ENCODE data around the gene KANSL2.
"Not testable (repeated sequence)": the region's sequence is repeated elsewhere in the genome, so short reads cannot be mapped to it uniquely, and the experiment has no call there.

The KANSL2 gene

DNA sequence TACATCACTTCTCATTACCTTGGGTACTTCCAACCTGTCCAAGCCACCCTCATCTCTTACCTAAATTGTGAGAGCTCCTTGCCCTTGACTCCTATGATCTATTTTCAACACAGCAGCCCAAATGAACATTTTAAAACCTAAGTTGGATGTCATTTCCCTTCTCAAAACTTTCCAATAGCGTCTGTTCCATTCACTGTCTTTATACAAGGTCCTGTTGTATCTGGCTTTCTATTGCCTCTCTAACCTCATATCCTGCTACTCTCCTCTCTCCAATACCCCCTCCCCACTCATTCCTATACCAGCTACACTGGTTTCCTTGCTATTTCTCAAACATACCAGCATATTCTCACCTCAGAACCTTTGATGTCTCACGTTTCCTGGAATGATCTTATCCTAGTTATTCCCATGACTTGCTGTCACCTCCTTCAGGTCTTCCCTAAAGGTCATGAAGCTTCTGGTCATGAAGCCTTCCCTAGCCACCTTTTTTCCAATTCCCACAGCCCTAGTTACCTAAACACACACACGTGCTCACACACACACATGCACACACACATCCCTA, 4.1 kb upstream of the KANSL2 start:
- DNase-seq (ENCODE audit: low read depth in 2 of 2), result no peak

DNA sequence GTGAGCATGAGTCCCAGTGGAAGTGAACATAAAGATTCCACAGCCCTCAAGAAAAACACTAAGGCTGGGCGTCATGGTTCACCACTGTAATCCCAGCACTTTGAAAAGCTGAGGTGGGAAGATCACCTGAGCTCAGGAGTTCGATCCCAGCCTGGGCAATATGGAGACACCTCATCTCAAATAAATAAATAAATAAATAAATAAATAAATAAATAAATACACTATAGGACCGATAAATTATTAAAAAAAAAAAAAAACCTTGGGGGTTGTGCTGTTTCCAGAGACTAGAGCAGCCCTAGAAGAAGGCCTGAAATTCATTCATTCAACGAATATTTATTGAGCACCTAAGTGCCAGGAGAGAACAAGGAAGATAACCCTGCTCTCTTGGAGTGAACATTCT, 1.5 kb upstream of the KANSL2 start:
- no peak for DNase-seq (ENCODE audit: low read depth in 2 of 2)

DNA sequence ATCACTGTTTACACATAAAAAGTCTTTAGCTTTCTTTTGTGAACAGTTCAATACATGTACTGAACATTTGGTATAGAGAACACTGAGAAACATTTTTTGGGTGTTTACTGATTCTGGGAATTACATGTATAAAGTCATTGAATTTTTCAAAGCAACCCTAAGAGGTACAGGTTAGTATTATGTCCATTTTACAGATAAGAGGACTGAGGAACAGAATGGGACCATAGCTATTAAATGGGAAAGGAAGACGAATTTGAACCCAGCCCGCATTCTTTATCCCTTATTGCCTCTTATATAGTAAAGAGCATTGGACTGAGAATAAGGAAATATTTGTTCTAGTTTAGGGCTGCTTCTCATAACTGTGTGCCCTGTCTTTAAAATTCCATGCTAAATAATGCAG, 889 bp upstream of the KANSL2 start:
- no peak for DNase-seq (ENCODE audit: low read depth in 2 of 2)

DNA sequence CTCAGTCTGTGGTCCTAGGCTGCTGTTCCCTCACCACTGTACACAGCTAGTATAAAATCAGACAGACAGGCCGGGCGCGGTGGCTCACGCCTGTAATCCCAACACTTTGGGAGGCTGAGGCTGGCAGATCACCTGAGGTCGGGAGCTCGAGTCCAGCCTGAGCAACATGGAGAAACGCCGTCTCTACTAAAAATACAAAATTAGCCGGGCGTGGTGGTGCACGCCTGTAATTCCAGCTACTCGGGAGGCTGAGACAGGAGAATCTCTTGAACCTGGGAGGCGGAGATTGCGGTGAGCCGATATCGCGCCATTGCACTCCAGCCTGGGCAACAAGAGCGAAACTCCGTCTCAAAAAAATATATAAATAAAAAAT, 481 bp upstream of the KANSL2 start:
- DNase-seq (ENCODE audit: low read depth in 2 of 2), result not testable (repeated sequence)

DNA sequence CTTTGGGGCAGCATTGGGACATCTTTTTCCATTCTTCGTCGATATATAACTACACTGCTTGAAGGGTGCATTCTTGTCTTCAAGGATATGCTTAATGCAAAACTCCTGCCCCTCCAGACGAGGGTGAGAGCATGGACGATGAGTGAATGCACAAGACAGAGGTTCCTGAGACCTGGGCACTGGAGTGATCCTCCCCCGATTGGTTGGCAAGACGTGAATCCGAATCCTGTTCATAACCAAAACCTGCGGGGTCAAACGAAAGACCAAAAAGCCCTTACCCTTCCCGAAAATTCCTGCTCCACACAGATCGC, 684 bp downstream of the KANSL2 start:
- no peak for DNase-seq (ENCODE audit: low read depth in 2 of 2)

DNA sequence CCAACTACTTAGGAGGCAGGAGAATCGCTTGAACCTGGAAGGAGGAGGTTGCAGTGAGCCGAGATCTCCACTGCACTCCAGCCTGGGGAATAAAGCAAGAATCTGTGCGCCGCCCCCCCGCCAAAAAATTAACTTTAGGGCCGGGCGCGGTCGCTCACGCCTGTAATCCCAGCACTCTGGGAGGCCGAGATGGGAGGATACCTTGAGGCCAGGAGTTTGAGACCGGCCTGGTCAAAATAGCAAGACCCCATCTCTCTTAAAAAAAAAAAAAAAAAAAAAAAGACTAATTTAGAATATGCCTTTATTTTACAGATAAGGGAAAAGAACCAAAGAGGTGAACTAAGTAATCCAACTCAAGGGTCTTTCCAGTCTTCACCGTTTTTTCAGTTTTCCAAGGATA, 1.2 kb downstream of the KANSL2 start:
- DNase-seq (ENCODE audit: low read depth in 2 of 2), result no peak

DNA sequence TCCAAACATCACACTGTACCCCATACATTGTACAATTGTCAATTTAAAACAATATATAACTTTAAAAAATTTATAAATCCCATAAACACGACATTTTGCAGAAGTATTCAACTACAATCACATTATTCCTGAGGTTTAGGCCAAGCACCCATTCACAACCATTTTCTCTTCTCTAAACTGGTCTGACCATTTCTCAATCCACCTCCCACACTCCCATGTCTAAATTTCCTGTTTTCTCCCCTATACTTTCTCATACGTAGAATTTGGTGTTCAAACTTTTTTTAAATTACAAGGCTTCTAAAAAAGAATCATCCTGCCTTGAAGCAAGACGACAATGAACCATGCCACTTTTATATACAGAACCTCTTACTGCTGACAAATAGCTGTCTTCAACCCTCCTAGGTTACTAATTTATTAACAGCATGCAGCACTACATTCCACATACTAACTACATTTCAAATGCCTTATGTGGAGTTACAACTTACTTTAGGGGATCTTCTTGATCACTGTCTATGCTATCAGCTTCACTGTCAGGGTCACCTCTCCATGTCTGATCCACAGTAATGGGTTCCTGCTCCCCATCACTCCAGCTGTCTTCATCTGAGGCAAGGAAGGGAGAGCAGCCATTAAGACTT, 3.4 kb downstream of the KANSL2 start:
- DNase-seq (ENCODE audit: low read depth in 2 of 2), result no peak

DNA sequence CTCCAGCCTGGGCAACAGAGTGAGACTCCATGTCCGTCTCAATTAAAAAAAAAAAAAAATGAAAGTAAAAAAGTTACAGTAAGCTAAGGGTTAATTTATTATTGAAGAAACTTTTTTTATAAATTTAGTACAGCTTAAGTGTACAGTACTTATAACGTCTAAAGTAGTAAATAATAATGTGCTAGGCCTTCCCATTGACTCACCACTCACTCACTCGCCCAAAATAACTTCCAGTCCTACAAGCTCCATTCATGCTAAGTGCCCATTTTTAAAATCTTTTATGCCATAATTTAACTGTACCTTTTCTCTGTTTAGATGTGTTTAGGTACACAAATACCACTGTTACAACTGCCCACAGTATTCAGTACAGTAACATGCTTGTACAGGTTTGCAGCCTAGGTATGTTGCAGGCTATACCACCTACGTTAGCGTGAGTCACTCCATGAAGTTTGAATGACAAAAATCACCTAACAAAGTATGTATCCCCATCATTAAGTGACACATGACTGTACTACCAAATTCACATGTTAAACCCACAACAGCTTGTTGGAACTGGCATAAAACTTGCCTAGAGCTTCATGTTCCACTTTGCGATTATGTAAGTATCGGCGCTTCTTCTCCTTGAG, 10.7 kb downstream of the KANSL2 start:
- no peak for DNase-seq (ENCODE audit: low read depth in 2 of 2)

DNA sequence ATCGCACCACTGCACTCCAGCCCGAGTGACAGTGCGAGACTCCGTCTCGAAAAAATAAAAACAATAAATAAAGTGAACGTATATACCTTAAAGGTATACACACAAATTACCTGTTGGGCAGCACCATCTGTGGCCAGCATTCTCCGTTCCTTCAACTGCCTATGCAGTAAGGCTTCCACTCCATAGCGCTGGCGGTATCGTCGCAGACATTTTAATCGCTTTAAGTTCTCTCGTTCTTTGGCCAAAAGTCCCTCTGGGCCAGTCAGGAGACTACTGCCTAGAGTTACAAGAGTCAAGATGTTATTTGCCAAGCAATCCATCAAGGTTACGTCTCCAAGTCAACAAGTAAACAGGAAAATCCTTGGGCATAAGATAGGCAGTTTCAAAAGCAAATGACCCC, 13.0 kb downstream of the KANSL2 start:
- no peak for DNase-seq (ENCODE audit: low read depth in 2 of 2)

DNA sequence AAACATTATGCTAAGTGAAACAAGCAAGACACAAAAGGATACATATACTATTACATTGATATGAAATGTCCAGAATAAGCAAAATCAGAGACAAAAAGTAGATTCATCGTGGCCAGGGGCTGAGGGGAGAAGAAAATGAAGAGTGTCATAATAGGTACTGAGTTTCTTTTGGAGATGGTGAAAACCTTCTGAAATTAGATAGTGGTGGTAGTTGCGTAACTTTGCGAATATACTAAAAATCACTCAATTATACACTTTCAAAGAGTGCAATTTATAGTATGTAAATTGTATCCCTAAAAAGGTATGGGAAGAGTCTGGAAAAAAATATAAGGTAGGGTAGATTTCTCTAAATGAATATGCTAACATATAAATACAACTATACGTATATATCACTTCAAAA, 22.2 kb downstream of the KANSL2 start:
- DNase-seq (ENCODE audit: low read depth in 2 of 2), result no peak

DNA sequence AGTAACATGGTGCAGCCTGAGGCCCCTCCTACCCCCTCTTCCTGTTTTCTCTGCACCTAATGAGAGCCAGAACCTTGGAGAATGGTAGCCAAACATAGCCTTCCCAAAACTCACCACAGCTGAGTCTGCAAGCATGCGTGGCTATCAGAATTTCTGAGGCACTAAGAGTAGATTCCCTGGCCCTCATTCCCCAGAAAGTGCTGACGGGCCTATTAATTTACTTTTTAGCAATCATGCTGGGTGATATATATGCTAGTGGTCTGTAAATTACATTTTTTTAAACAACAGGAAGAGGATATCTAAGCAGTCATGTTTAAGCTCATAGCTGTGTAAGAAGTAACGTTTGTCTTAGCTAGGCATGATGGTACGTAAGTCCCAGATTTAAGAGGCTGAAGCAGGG, 30.4 kb downstream of the KANSL2 start:
- peak; percentile 13 to 23 for DNase-seq (ENCODE audit: low read depth in 2 of 2)

DNA sequence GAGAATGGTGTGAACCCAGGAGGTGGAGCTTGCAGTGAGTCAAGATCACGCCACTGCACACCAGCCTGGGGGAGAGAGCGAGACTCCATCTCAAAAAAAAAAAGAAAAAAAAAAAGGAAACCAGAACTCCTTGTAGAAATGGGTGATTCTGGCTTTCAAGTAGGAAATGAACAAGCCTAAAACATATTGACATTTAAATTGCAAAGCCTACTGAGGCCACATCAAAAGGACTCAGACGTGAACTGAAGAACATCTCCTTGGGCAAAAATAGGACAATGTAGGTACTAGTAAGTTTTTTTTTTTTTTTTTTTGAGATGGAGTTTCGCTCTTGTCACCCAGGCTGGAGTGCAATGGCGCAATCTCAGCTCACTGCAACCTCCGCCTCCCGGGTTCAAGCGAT, 36.7 kb downstream of the KANSL2 start:
- not testable (repeated sequence) for DNase-seq (ENCODE audit: low read depth in 2 of 2)

DNA sequence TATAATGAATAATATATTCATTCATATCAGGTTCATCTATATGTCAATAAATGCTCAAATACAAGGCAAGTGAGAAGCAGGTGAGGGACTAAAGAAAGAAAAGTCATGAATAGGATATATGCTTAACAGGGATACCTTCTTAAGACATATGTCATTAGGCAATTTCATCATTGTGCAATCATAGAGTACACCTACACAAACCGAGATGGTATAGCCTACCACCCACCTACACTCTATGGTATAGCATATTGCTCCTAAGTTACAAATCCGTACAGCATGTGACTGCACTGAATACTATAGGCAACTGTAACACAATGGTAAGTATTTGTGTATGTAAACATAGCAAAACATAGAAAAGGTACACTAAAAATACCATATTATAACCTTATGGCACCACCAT, 39.0 kb downstream of the KANSL2 start:
- DNase-seq (ENCODE audit: low read depth in 2 of 2), result no peak

DNA sequence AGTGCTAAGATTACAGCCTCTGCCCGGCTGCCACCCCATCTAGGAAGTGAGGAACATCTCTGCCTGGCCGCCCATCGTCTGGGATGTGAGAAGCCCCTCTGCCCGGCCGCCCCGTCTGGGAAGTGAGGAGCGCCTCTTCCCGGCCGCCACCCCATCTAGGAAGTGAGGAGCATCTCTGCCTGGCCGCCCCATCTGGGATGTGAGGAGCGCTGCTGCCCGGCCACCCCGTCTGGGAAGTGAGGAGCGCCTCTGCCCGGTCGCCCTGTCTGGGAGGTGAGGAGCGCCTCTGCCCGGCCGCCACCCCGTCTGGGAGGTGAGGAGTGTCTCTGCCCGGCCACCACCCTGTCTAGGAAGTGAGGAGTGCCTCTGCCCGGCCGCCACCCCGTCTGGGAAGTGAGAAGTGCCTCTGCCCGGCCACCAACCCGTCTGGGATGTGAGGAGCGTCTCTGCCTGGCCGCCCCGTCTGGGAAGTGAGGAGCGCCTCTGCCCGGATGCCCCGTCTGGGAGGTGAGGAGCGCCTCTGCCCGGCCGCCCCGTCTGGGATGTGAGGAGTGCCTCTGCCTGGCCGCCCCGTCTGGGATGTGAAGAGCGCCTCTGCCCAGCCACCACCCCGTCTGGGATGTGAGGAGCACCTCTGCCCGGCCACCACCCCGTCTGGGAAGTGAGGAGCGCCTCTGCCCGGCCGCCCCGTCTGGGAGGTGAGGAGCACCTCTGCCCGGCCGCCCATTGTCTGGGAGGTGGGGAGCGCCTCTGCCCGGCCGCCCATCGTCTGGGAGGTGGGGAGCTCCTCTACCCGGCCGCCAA, 40.1 kb downstream of the KANSL2 start:
- DNase-seq (ENCODE audit: low read depth in 2 of 2), result not testable (repeated sequence)

DNA sequence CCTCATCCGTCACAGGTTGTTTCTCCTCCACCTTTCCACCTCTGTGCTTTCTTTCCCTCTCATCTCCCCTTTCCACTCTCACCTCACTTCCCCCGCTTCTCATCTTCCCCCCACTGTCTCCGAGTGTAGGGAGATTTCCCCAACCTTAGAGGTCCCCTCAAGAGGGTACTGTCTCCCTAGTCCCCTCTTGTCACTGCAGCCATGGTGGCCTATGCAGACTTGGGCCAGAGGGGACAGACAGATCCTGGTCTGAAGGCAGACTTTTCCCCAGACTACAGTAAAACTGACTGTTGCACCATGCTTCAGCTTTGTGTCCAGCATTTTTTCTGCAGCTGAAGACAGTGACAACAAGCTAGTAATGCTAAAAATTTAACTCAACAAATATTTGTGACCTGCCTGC, 41.2 kb downstream of the KANSL2 start:
- no peak for DNase-seq (ENCODE audit: low read depth in 2 of 2)

DNA sequence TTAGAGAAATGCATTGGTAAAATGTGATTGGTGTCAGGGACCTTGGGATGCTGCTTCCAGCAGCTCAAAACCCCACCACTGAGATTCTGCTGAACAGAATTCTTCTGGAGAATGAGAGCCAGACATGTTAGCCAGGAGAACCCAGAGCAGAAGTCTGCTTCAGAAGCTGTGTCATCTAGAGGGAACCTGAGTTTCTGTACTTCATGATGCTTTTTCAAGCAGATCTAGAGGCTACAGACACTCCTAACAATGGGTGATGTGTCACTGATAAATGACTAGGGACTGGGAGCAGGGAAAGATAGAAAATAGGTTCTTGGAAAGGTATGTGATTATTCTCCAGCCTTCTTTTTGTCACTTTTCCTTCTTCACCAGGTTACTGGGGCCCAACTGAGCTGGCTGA, 41.6 kb downstream of the KANSL2 start:
- no peak for DNase-seq (ENCODE audit: low read depth in 2 of 2)

DNA sequence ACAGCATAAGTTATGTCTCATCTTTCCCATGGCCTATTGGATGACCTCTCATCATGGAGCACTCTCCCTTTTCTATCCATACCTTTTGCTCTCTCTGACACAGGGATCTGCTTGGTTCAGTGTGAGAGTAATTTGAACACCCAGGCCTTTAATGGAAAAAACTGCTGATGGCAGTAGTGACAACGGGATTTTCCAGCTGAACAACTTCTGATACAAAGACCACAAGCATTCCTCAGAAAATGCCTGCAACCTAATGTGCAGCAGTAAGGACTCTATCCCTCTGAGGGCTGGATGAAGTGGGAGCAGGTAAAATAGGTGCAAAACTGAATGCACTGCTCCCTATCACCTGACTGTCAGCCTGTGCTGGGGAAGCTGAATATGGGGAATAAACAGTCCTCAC, 51.0 kb downstream of the KANSL2 start:
- DNase-seq (ENCODE audit: low read depth in 2 of 2), result no peak

DNA sequence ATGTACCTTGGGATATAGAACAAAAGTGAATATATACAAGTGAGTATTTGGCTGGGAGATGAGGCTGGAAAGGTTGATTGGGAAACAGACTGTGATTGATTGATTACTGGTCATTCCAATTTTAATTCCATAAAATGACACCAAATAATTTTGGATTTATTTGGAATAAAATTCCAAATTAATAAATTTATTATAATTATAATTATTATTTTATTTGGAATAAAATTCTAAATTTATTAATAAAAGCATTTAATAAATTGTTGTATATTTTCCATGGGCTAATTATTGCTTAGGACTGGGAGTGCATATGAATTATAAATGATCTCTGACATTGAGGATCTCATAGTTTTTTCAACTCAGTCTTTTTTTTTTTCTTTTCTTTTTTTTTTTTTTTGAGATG, 51.7 kb downstream of the KANSL2 start:
- DNase-seq (ENCODE audit: low read depth in 2 of 2), result no peak

DNA sequence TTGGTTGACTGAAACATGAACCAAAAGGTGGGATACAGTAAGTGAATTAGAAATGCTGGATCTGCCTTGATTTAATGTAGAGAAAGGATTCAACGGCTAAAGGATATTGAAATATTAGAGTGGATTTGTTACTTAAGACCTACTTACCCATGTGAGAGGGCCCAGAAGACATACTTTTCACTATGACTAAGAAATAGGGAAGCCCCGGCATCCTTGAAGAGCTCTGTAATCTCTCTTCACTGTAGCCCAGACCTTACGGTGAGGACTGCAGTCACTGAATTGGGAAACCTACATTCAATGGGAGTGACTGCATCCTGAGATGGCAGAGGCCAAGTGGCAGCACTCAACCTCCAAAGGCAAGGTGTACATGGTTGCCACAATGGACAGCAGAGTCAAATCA, 52.5 kb downstream of the KANSL2 start:
- DNase-seq (ENCODE audit: low read depth in 2 of 2), result no peak

DNA sequence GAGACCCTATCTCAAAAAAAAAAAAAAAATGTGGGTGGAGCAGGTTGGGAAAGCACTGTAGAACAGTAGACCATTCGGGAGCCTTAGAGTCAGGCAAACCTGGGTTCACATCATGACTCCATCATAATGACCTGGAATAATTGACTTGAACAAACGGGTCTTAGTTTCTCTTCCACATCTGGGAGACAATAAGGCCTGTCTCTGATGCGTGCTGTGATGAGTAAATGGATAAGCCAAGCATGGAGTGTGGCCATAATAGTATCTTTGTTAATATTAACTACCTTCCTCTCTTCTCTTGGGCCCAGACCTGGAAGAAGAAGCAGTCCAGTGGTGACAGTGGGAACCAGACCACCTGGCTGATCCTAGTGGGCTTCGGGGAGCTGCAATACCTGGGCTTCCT, 54.5 kb downstream of the KANSL2 start:
- DNase-seq (ENCODE audit: low read depth in 2 of 2), result no peak

DNA sequence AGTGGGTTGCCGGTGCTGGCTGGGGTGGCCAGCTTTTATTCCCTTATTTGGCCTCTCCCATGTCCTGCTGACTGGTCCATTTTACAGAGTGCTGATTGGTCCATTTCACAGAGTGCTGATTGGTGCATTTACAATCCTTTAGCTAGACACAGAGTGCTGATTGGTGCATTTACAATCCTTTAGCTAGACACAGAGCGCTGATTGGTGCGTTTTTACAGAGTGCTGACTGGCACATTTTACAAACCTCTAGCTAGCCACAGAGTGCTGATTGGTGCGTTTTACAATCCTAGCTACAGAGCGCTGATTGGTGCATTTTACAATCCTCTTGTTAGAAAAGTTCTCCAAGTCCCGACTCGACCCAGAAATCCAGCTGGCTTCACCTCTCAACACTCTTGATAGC, 59.0 kb downstream of the KANSL2 start:
- DNase-seq (ENCODE audit: low read depth in 2 of 2), result not testable (repeated sequence)

DNA sequence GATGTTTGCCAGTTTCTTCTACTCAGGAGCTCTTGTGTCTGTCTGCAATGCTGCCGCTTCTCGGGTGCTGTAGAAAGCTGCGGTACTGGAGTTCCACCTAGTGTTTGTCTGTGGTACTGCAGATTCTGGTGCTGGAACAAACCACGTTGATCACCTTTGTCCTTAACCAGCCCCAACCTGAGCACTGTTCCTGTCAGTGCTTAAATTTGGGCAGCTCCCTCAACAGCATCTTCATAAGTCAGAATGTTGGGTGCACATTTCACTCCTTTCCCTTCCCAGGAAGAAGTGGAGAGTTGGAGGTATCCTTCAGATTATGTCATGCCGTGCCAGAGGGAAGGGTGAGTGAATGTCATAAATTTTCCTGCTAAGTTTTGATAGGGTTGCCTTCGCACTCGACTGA, 63.5 kb downstream of the KANSL2 start:
- DNase-seq (ENCODE audit: low read depth in 2 of 2), result peak; percentile 40 to 44

DNA sequence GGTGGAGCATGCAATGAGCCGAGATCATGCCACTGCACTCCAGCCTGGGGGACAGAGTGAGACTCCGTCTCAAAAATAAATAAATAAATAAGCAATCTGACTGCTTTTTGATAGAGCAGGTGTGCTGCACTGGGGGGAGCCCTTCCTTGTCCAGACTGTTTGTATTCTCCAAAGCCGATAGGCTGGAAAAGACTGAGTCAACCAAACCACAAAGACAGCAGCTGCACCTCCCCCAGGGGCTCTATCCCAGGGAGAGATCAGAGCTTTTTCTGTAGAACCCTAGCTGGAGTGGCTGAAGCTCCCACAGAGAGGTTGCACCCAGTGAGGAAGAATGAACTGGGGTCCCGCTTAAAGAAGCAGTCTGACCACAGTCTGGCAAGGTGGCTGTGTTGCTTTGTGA, 66.4 kb downstream of the KANSL2 start:
- no peak for DNase-seq (ENCODE audit: low read depth in 2 of 2)
